ENCODE measurements around the gene SVIL.
"Not testable (repeated sequence)": the region's sequence is repeated elsewhere in the genome, so short reads cannot be mapped to it uniquely, and the experiment has no call there.

SVIL gene

GRCh38 chr10:29585488-29585976 is 49.2 kb downstream of the SVIL start:
- DNase-seq (ENCODE audit: low read depth), result no peak
- TF ChIP-seq CTCF (IDR thresholded peaks at IDR 0.05; ENCODE audit: low read length, missing control alignments), result no peak
- H3K4me3 ChIP-seq (replicated peaks; ENCODE audit: low read depth, low read length), result no peak overlapping the region

GRCh38 chr10:29584436-29584835 is 50.3 kb downstream of the SVIL start:
- H3K4me3 ChIP-seq (replicated peaks; ENCODE audit: low read depth, low read length), result no peak overlapping the region
- TF ChIP-seq CTCF (IDR thresholded peaks at IDR 0.05; ENCODE audit: low read length, missing control alignments), result no peak

DNA sequence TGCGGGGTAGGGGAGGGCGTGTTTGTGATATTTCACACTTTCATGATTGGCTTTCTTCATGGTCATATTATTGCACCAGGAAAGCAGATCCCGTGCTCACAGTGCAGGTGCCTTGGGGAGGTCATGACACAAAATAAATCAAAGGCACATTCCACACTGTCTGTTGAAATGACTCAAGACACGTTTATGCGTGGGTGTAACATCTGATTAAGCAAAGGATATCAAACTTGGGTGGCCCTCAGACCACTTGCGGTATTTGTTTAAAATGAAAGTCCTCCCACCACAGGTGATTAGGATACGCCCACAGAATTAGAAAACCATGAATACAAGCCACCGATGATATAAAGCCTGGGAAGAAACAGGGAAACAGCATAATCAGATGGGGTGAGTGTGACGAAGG is 51.1 kb downstream of the SVIL start:
- no peak overlapping the region for H3K4me3 ChIP-seq (replicated peaks; ENCODE audit: low read depth, low read length)
- no peak for TF ChIP-seq CTCF (IDR thresholded peaks at IDR 0.05; ENCODE audit: low read length, missing control alignments)
- no peak for DNase-seq (ENCODE audit: low read depth)

More at GRCh38 chr10:29584436-29584835, 50.3 kb downstream of the SVIL start:
- DNase-seq (ENCODE audit: low read depth), result no peak

DNA sequence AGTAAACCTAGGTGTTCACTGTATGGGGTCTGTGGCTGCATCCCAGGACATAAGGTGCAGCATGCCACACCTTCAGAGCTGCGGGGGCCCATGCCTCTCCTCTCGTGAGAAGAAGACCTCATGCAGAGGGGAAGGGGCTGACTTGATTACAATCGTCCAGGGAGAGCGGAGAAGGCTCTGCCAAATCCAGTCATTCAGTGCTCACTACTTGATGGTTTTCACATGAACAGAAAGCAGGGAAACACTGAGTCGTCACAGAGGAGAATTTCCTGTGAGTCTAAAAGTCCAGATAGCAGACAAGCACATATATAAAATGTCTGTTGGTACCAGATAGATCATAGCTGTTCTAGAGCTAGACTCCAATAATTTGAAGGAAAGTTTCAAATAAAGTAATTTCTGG is 52.0 kb downstream of the SVIL start:
- peak; percentile 74 for DNase-seq (ENCODE audit: low read depth)
- not testable (repeated sequence) for H3K4me3 ChIP-seq (replicated peaks; ENCODE audit: low read depth, low read length)

- H3K4me3 ChIP-seq (replicated peaks; ENCODE audit: low read depth, low read length), result no peak overlapping the region
- no peak for TF ChIP-seq CTCF (IDR thresholded peaks at IDR 0.05; ENCODE audit: low read length, missing control alignments)
- DNase-seq (ENCODE audit: low read depth), result no peak
These were observed 55.3 kb downstream of the SVIL start for GRCh38 chr10:29579455-29579970.

GRCh38 chr10:29578457-29578856 is 56.3 kb downstream of the SVIL start:
- TF ChIP-seq CTCF (IDR thresholded peaks at IDR 0.05; ENCODE audit: low read length, missing control alignments), result no peak
- no peak for DNase-seq (ENCODE audit: low read depth)
- no peak overlapping the region for H3K4me3 ChIP-seq (replicated peaks; ENCODE audit: low read depth, low read length)

- TF ChIP-seq CTCF (IDR thresholded peaks at IDR 0.05; ENCODE audit: low read length, missing control alignments), result no peak
- peak; percentile 18 for DNase-seq (ENCODE audit: low read depth)
- H3K4me3 ChIP-seq (replicated peaks; ENCODE audit: low read depth, low read length), result no peak overlapping the region
These were observed 58.1 kb downstream of the SVIL start for GRCh38 chr10:29576681-29577080.

Data from fibroblast of pulmonary artery (primary cell).